Right cardiac atrium (tissue), 5 donors: ENCODE measurements around the gene YEATS2. TPM values are rescaled to one million over a fixed set of nuclear protein-coding genes. Genes with fewer than 3 reads are reported as not detected.

Experiments used
- ATAC-seq, 2 donors: fragments of 200-7000 bp; cut with Tn5 transposase; one replicate each; pipeline versions ENCODE4 v1.8.0 to v1.9.1; 2020; ENCODE audit warnings: moderate library complexity in 2 of 2, mild to moderate bottlenecking in 1 of 2
- DNase-seq, 3 donors: peaks; one replicate each; pipeline ENCODE4 v3.0.0-alpha.2; 2020
- H3K27ac ChIP-seq: one replicate; pipeline ENCODE4 v1.5.1; 2013; ENCODE audit warnings: mild to moderate bottlenecking, low read length, control low read depth, moderate library complexity
- H3K27me3 ChIP-seq: one replicate; pipeline ENCODE4 v1.6.1; 2013; ENCODE audit not compliant: control insufficient read depth, insufficient read depth
- H3K4me1 ChIP-seq: one replicate; pipeline ENCODE4 v1.6.1; 2013; ENCODE audit warnings: low read length; ENCODE audit not compliant: control insufficient read depth, insufficient read depth
- H3K4me3 ChIP-seq: one replicate; pipeline ENCODE4 v1.5.1; 2013; ENCODE audit warnings: low read length, control low read depth
- H3K9me3 ChIP-seq: one replicate; pipeline ENCODE4 v1.6.1; 2013; ENCODE audit warnings: low read length; ENCODE audit not compliant: control insufficient read depth
- WGBS: extraction: QIAGEN DNeasy Blood & Tissue Kit; methylation state at CpG from one replicate; pipeline ENCODE4 v1.1.7; 2013; 5-methylcytosine and 5-hydroxymethylcytosine counted together
- intact Hi-C, 4 donors: fragments of 100-400 bp; cut with DNase I; formaldehyde crosslinking; loops; one replicate each; pipeline versions ENCODE4 v1.11.0 to v1.14.0; 2022 to 2023
- polyA plus RNA-seq: library from polyadenylated mRNA; stranded (reverse); fragments of 200-250 nt; gene quantifications from one replicate; pipeline ENCODE4 v1.2.3, GENCODE V29; 2013
- total RNA-seq, 4 donors: library from RNA; stranded (reverse); fragmentation: NEBNext Ultra II Directional; extraction: Animal tissue kit (Norgen Biotek cat#: 25700); gene quantifications; one replicate each; pipeline ENCODE4 v1.2.1, GENCODE V29; 2021
- donor health status: healthy with polysubstance abuse.
- donor health status: DM: no; HTN: yes; CAD: no.
- donor health status: DM: no; HTN: no; CAD: no.
- donor health status: DM: no; HTN: yes; CAD: no; lungs with severe emphysema.
- donor health status: DM: yes; HTN: yes; CAD: no.

The YEATS2 gene
- total and polyA plus RNA-seq, 5 donors = 6.0 to 12.0 (median 11.6) TPM

DNA sequence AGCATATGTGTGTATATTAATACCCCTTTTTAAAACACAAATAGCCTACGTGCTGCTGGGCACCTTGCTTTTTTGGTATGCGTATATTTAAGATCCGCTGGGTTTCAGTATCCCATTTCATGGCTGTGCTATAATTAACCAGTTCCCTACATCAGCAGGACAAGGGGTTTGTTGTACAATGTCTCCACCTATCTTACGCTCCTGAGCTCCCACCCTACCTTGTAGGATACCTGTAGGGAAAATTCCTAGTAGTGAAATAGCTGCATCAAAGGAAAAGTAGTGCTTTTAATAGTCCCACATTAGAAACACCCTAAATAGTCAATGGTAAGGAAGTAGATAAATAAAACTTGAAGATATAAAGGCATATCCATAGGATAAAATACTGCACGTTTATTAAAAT, 126.4 kb downstream of the YEATS2 start:
- Histone ChIP-seq H3K27ac (no peak overlapping the region), H3K9me3 (no peaks in the 10 kb centered on the region), H3K27me3 (no peaks in the 10 kb centered on the region), H3K4me1 (peaks cover 2% of the 10 kb centered on the region), H3K4me3 (no peak overlapping the region)
- 84% methylated on average over 5 of the region's 5 CpGs for WGBS
- ATAC-seq (no peak), DNase-seq (no peak)
- intact Hi-C loops = no loop called here

DNA sequence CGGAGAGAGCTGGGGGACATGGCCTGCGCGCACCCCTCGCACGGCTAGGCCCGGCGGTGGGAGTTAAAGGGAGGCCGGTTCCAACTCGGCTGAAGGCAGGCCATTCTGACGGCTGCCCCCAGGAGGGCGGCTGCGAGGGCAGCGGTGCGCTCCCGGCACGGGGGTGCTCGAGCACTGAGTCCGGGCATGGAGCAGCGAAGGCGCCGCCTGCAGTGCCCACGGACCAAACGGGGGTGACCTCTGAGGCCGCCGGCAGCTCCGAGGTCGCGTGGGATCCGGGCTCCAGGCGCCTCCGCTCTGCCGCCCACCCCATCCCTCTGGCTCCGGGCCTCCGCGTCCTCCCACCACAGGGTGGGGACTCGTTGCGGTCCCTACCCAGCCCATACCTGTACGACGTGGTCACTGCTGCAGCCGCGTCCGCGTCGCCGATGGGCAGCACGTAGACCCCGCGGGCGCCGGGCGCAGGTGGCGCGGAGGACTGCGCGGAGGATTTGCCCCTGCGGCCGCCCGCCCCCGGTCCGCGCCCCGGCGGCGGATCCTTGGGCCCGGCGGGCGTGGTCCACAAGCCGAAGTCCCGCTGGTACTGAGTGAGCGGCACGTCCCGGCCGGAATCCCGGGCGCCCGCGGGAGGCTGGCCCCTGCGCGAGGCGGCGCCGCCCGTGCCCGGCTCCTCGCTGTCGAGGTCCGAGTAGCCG, 127.3 kb downstream of the YEATS2 start:
- ATAC-seq (peak; percentile 44 to 47), DNase-seq (peak in 1 of 3 donors; percentile 56)
- intact Hi-C loops = no loop called here
- Histone ChIP-seq H3K27ac (no peak overlapping the region), H3K27me3 (no peaks in the 10 kb centered on the region), H3K4me3 (peak overlapping the region; percentile 74), H3K9me3 (no peaks in the 10 kb centered on the region), H3K4me1 (peaks cover 2% of the 10 kb centered on the region)
- WGBS = 2% methylated on average over 88 of the region's 88 CpGs

DNA sequence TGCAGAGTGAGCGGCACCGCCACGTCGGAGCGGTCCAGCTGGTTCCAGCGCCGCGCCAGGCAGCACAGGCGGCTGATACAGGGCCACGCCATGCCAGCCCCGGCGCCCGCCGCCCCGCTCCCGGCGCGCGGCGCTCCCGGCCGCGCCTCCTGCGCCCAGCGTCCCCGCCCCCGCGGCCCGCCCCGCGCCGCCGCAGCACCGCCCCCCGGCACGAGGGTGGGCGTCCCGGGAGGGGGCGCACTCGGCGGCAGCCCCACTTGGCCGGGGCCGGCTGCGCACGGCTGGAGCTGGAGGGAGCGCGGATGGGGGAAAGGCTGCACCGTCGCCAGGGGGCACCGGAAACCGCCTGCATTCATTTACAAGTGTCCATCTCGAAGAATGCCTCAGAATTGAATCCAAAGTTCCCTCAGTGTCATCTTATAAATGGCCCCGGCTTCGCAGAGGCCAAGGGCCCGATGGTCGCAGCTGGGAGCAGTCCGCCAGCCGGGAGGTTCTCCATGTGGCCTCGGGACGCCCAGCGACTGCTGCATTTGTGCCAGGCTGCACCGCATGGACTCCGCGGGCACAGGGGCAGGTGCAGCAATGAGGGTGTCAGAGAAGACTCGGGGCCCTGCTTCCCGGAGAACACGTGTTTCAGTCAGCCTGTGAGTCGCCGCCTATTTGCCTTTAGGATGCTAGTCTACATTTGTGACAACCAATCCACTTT, 128.0 kb downstream of the YEATS2 start, which contains the start of gene MAP6D1:
TSS of gene MAP6D1 (minus strand) at position 122 of the 706 bp plus-strand sequence. CDS start at position 92, 30 bp downstream.
- no peaks in the 10 kb centered on the region for H3K27me3 ChIP-seq
- H3K4me1 ChIP-seq = peaks cover 2% of the 10 kb centered on the region
- DNase-seq (peak; percentile 34 to 78 (median 68)), ATAC-seq (peak; percentile 62 to 69)
- WGBS = 4% methylated on average over 69 of the region's 69 CpGs
- H3K9me3 ChIP-seq = no peaks in the 10 kb centered on the region
- H3K4me3 ChIP-seq = peak within 1 kb of the TSS; percentile 74
- no peak within 1 kb of the TSS for H3K27ac ChIP-seq
- intact Hi-C loops = no loop called here

DNA sequence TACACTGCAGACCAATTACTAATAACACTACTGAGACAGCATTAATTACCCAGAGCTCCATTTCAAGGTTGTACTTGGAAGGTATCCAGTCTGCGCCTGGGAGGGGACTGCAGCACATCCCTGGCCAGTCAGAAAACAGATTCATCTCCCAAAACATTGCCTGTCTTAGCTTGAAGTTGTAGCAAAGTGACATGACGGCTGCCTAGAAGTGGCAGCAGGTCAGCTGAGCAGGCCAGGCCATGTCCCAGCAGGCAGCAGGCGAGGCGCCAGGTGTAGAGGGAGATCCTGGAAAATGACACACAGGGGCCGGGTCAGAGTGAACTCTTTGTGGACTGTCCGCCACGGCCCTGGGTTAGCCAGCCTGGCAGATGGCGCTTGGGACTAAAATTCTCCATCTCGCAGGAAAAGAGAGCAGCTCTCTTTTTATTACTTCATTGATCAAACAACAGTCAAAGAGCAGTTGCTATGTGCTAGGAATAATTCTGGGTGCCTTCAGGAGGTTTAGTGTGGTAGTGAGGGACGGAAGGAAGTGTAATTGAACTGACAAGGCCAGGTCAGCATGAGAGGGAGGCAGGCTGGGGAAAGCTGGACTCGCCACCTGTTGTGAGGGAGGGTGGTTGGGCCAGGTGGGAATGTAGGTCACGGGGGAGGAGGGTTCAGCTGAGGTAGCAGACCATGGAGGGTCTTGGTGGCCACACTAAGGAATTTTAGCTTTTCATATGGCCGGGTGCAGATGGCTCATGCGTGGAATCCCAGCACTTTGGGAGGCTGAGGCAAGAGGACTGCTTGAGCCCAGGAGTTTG, 129.1 kb downstream of the YEATS2 start:
- H3K4me1 ChIP-seq = peaks cover 2% of the 10 kb centered on the region
- DNase-seq = peak in 1 of 3 donors; percentile 55
- no peak overlapping the region for H3K4me3 ChIP-seq
- H3K27ac ChIP-seq = no peak overlapping the region
- no peaks in the 10 kb centered on the region for H3K9me3 ChIP-seq
- intact Hi-C loops = no loop called here
- no peaks in the 10 kb centered on the region for H3K27me3 ChIP-seq
- ATAC-seq = no peak
- WGBS = 94% methylated on average over 14 of the region's 14 CpGs

DNA sequence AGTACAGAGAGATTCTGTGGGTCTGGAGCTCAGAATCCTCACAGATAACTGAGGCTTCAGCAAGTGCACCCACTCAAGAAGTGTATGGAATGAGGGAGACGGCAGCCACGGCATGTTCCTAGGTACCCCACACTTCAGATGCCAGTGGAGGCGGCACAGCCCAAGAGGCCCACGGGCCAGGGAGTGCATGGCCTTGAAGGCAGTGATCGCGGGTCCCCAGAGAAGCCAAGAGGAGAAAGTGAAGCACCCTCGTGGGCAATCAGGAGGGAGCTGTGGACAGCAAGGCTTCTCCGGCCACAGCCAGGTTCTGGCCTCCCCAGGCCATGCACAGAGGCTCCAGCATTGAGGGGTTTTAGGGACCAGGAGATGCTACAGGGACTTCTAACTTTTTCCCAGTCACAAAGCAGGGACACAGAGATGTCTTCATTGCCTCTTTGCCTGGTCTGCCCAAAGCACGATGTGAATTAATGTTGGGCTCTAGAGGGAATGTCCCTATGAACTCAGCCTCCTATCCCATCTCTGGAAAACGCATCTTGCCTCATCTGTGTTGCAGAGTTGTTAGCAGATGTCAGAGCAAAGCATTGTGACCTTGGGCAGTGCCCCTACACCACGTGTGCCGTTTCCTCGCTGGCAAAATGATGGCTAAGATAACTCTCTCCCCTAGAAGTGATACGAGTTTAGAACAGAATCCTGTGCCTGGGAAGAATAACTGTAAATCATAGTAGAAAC, 130.4 kb downstream of the YEATS2 start:
- H3K4me3 ChIP-seq = no peak overlapping the region
- DNase-seq = no peak
- H3K27me3 ChIP-seq = no peaks in the 10 kb centered on the region
- intact Hi-C loops = no loop called here
- peaks cover 2% of the 10 kb centered on the region for H3K4me1 ChIP-seq
- no peak for ATAC-seq
- no peaks in the 10 kb centered on the region for H3K9me3 ChIP-seq
- H3K27ac ChIP-seq = no peak overlapping the region
- WGBS = 77% methylated on average over 14 of the region's 14 CpGs

DNA sequence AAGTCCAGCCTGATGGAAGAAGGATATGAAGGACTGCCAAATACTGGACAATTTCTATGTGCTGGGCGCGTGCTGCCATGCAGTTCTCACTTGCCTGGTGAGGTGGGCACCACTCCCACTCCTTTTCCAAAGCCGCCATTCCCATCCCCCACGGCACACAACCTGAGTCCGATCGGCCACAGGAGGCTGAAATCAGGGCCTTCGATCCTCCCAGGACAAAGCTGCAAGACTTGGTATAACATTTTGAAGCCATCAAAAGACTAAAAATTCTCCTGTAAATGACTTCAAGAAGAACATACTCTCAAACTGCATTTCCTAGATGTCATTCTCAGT, 130.9 kb downstream of the YEATS2 start:
- no peak overlapping the region for H3K4me3 ChIP-seq
- WGBS = 88% methylated on average over 7 of the region's 7 CpGs
- no peak for DNase-seq
- no peaks in the 10 kb centered on the region for H3K27me3 ChIP-seq
- intact Hi-C loops = no loop called here
- no peaks in the 10 kb centered on the region for H3K9me3 ChIP-seq
- peaks cover 2% of the 10 kb centered on the region for H3K4me1 ChIP-seq
- no peak for ATAC-seq
- H3K27ac ChIP-seq = no peak overlapping the region

DNA sequence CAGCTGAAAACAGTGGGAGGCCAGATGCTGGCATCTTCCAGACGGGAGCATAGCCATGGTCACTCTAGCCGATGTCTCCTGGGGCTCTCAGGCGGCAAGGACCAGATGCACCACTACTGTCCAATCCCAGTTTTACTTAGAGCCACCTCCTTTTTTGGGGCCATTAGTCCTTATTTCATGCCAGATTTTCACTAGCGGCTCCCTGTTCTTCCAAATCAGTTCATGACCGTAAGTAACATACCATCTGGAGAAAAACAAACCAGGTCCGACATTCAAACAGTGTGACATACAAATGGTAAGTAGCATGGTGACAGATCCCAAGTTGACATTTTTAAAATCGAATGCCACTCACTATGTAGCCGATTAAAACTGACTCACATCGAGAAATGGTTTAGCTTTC, 131.9 kb downstream of the YEATS2 start:
- 92% methylated on average over 9 of the region's 9 CpGs for WGBS
- no peak for DNase-seq
- intact Hi-C loops = no loop called here
- H3K9me3 ChIP-seq = no peaks in the 10 kb centered on the region
- no peaks in the 10 kb centered on the region for H3K27me3 ChIP-seq
- H3K4me1 ChIP-seq = peaks cover 2% of the 10 kb centered on the region
- H3K27ac ChIP-seq = no peak overlapping the region
- H3K4me3 ChIP-seq = no peak overlapping the region
- ATAC-seq = no peak

DNA sequence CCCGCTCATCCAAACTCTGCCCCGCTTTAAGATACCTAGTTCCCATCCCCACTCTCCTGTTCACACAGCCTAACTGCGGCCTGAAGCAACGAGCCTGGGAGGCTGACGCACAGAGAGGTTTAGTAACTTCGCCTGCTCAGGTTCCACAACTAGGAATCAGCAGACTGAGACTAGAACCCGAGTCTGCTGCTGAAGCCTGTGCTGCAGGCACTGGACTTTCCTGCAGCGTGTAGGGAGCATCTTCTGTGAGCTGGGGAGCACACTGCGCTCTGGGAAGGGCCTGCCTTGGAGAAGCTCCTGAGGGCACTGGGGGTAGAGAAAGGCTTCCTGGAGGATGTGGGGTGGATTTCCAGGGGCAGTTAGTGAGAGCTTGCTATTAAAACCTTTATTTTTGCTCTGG, 132.6 kb downstream of the YEATS2 start:
- Histone ChIP-seq H3K4me1 (no peaks in the 10 kb centered on the region), H3K9me3 (no peaks in the 10 kb centered on the region), H3K27ac (no peak overlapping the region), H3K27me3 (no peaks in the 10 kb centered on the region), H3K4me3 (no peak overlapping the region)
- intact Hi-C loops = no loop called here
- ATAC-seq = no peak
- WGBS = 95% methylated on average over 9 of the region's 9 CpGs
- DNase-seq = no peak

DNA sequence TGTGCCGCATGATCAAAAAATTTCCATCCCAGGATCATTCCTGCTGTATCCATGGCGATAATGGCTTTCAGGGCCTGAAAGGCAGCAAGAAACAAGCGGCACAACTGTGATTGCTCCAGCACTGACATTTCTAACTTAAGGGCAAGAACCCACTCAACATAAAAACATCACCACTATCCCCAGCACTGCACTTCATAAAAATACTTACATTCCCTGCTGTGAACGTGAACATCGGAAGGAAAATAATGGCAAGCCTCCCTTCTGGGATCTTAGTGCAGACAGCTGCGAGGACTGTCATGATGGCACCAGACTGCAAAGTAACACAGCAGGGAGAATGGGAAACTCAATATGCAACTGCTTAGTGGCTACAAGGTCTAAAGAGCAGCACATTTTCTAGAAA, 135.9 kb downstream of the YEATS2 start:
- DNase-seq = no peak

DNA sequence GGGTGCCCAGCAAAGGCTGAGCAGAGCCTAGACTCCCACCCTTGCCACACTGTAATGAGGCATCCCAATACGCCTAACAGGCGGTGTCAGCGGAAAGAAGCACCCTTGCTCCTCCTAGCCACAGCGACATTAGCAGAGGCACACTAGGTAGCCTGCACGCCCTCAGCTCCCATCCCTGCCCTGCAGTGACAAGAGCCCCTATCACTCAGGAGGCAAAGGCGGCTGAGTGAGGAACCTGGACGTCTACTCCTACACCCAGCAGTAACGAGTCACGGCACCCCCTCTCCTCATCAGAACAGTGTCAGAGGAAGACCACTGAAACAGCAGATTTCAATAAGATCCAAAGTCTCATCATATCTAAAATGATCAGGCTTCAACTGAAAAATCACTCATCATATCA, 139.8 kb downstream of the YEATS2 start:
- H3K4me3 ChIP-seq = no peak overlapping the region
- H3K27me3 ChIP-seq = no peaks in the 10 kb centered on the region
- WGBS = 93% methylated on average over 9 of the region's 9 CpGs
- no peak overlapping the region for H3K27ac ChIP-seq
- intact Hi-C loops = no loop called here
- H3K4me1 ChIP-seq = no peaks in the 10 kb centered on the region
- DNase-seq (no peak), ATAC-seq (no peak)
- no peaks in the 10 kb centered on the region for H3K9me3 ChIP-seq

More for the DNA sequence above, 135.9 kb downstream of the YEATS2 start:
- Histone ChIP-seq H3K27me3 (no peaks in the 10 kb centered on the region), H3K27ac (no peak overlapping the region), H3K9me3 (no peaks in the 10 kb centered on the region), H3K4me1 (no peaks in the 10 kb centered on the region), H3K4me3 (no peak overlapping the region)
- ATAC-seq = no peak
- intact Hi-C loops = no loop called here
- whole genome bisulfite sequencing = 95% methylated on average over 6 of the region's 6 CpGs
